CD4-positive, alpha-beta T cell treated with Interleukin-4 for 1 hour (primary cell): ENCODE results near the gene LRP11.
"Not testable (repeated sequence)": the region's sequence is repeated elsewhere in the genome, so short reads cannot be mapped to it uniquely, and the experiment has no call there.

Source experiments
- DNase-seq, 2 donors: peaks; one replicate each; pipeline ENCODE4 v3.0.0-alpha.2; 2020 to 2022

Gene LRP11

DNA sequence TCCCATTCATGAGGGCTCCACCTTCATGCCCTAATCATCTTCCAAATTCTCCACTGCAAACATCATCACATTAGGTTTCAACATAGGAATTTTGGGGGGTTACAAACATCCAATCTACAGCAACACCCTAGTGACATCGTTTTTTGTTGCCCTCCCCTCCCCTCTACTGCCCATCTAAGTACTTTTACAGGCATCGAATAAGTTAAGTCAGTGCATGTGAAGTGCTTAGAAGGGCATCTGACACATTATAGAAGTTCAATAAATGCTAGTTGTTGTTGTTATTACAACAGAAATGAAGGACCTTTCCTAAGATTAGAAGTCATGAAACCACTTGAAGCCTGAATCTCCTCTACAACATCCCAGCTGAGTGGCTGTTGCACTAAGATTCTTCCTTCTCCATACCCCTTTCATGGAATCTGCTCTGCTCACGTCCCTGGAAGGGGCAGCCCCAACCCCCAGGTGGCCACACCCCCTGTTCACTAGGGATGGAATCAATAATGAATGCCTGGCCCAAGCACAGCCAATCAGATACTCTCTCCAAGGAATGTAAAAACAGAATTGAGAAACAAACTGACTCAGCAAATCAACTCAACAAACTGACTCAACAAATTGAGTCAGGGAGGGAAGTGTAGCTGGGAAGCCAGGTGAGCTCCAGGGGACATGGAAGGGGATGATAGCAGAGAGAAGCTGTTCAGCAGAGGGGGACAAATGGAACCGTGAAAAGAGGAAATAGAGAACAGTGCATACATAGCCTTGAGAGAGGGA is 3.9 kb upstream of the LRP11 start:
- no peak for DNase-seq

DNA sequence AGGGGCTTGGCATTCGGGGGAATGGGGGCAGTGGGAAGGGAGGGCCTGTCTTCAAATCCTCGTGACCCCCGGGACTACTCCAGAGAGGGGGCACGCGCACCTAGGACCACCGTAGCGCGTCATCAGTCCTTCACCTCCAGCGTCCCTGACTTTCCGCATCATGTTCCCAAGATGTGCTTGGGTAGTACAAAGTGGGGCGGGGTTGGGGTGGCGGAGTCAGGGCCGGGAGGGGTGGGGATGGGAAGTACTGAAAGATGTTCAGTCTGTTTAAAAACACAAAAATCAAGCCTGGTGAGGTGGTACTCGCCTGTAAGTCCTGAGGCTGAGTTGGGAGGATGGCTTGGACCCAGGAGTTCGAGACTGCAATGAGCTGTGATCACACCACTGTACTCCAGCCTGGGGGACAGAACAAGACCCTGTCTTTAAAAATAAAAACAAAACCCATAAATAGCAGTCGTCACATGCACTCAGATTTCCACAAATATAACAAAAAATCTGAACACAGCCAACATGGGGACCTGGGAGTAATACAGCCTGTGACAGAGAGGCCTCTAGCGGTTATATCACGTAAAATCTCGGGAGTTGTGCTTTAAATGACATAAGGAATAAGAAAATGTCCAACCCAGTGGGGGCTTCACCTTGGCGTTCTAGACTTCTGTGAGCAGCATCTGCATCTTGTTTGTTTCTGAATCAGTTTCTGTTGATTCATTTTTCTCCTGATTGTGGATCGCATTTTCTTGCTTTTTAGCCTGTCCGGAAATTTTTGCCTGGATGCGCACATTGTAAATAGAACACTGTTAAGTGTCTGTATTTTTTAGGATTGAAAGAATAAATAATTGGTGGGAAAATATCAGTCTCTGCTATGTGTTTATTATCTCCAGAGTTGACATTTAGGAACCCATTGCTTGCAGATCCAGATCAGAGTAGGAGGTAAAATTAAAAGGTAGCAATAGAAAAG is 698 bp upstream of the LRP11 start:
- DNase-seq = peak; percentile 25 to 64

DNA sequence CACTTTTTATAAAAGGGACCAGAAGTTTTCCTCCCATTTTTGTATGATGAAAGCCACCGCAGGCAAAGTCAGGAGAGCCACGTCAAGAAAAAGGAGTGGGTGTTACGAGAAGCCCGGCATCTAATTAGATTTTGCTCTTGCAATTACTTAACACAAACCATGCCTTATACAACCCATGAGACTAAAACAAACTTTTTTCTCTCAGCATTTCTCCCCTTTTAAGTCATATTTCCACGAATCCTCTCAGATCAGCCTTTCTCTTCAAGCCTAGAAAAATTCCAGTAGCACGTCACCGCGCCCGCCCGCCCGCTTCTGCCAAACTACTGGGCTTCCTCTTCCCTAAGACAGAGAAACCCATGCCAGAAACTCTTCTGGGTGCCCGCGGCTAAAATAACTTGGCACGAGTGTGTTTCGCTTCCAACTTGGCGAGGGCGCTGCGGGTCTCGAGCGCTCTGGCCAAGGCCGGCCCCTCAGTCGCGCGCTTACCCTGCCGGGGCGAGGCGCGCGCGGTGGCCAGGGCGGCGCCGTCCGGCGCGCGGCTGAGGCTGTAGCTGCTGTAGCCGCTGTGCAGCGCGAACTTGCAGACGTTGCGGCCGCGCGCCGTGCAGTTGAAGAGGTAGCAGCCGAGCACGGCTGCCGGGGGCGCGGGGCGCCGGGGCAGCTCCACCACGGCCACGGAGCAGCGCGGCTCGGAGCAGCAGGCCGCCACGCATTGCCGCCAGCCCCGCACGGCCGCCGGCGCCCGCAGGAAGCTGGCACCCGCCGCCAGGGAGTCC is 1.0 kb downstream of the LRP11 start:
- peak; percentile 26 to 28 for DNase-seq

DNA sequence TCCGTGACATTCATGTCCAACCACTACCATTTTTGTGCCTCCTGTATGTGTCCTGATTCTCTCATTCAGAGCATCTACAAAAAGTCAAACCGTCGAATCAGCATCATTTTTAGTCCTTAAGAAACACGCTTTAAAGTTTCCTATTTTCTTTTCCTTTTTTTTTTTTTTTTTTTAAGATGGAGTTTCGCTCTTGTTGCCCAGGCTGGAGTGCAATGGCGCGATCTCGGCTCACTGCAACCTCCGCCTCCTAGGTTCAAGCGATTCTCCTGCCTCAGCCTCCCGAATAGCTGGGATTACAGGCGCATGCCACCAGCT is 1.8 kb downstream of the LRP11 start:
- DNase-seq = not testable (repeated sequence)

DNA sequence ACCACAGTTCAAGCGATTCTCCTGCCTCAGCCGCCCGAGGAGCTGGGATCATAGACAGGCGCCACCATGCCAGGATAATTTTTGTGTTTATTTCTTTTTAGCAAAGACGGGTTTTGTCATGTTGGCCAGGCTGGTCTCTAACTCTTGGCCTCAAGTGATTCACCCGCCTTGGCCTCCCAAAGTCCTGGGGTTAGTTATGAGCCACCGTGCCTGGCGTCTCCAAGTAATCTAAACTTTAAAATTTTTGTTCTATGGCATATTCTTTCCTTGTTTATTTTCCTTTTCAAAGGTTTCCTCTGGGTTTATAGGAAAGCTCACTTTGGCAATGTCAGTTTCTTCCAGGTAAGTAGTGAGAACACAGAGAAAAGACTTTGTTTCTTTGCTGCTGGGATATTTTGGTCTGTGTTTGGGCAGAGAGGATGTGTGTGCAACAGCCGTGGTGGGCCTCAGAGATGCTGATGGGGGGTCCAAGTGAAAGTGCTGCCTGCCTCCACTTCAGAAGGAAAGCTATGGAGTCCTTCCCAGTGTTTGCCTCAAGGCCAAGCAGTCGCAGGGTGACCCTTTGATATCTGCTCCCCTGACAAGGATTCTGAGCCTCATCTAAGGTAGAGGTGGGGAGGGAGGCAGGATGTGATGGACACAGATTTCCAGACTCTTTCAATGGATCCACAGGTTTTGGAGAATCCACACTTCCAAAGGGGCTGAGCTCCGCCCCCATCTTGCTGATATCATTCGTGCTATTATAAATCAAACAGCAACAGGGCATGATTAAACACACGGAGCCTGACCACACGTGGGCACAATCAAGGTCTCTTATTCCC is 2.3 kb downstream of the LRP11 start:
- no peak for DNase-seq

DNA sequence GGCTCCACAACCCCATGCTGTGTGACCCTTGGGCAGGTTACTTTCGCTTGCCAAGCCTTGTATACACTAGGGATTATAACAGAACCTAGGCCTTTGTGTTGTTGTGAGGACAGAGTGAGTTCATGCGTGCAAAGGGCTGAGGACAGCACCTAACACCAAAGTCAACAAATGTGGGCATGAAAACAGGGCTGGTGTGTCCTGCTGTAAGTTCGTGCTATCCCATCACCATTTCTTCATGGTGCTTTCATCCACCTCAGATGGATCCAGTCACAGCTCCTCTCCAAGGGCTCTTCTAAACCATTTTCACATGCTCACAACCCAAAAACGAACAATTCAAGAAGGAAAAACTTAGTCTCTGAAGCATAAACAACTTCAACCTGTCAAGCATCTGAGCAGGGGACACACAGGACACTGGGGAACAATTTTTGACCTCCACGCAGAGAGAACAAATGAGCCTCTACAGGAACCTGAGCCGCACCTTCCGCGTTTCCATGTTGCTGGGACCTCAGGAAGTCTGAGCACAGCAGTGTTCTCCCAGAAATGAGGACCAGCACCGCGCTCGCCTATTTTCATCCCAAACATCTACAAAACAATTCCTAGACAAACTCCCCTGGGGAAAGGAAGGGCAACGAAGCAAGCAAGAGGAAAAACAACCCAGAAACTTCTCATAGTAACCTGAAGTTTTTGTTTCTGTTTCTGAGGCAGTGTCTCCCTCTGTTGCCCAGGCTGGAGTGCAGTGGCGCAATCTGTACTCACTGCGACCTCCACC is 3.1 kb downstream of the LRP11 start:
- DNase-seq = no peak

DNA sequence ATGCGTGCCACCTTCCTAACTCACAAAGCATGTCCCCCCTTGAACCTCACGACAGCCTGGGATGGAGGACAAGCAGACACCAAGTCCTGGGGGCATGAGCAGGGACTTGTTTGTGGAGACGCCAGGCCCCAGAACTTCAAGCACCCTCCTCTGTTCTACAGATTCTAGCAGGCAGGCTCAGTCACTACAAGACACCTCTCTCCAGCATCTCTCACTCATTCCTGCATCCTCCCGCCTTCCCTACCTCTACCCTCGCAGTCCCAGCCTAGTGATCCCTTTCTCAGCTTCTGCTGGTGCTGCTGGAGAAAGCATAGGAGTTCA is 3.7 kb downstream of the LRP11 start:
- no peak for DNase-seq

DNA sequence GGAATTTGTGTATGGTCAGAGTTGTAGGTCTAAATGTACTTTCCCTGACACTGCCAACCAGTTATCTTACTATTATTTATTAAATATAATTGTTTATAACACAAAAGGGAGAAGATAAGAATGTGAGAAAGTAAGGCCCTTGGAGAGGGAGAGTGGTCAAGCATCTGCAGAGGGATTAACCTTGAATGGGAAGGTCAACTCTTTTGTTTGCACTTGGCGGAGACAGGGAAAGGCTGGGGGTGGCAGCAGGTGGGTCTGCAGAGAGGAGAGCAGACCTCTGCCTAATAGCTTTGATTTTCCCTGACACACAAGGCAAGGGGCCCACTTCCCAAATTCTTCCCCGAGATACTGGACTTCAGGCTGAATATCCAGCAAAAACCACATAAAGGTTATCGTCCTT is 4.2 kb downstream of the LRP11 start:
- DNase-seq = no peak

DNA sequence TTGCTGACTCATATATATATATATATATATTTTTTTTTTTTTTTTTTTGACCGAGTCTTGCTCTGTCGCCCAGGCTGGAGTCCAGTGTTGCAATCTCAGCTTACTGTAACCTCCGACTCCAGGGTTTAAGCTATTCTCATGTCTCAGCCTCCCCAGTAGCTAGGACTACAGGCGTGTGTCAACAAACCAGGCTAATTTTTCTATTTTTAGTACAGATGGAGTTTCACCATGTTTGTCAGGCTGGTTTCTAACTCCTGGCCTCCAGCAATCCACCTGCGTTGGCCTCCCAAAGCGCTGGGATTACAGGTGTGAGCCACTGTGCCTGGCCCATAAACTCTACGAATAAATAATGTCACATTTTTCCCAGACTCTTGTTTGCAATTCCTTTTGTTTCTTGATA is 4.8 kb downstream of the LRP11 start:
- DNase-seq = no peak

DNA sequence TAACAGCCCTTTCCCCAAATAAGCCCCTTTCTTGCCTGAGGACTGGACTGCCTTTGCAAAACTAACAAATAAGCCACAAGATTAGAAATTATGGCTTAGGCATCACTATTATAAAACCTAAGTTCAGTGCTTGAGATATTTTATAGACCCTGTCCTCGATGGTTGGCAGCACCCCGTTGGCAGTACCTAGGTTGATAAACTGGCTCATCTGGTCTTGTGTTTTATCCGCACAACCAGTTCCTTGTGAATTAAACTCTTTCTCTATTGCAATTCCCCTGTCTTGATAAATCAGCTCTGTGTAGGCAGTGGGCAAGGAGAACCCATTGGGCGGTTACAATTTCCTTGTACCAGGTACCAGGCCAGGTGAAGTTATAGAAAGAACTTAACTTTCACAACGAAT is 6.6 kb downstream of the LRP11 start:
- DNase-seq = no peak

DNA sequence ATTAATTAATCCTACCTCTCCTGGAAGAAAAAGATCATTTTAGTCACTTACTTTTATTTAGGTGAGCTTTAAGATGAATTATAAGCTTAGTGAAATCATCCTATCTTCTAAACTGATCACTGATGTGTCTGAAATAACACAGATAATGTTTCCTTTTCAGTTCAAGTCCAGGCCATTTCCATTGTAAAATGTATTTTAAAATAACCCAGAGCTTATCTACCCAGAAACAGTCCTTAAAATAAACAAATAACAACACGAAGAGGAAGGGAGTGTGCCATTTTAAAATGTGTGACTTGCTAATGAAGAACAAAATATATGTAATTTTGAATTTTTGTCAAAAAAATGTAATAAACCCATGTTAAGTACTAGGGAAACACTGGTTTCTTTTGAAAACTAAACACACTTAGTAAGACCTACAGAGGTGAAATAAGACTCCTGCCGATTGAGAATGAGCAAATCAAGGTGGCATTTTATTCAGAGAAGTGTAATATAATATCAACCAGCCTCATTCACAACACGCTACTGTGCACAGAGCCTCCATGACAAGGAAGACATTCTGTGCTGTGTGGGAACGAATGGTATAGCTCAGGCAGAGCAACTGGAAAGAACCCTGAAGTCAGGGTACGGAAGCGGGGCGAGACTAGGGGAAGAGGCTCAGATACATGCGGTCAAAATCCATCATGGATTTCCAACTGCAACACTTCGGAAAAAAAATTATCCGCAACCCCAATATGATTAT is 7.7 kb downstream of the LRP11 start:
- no peak for DNase-seq

DNA sequence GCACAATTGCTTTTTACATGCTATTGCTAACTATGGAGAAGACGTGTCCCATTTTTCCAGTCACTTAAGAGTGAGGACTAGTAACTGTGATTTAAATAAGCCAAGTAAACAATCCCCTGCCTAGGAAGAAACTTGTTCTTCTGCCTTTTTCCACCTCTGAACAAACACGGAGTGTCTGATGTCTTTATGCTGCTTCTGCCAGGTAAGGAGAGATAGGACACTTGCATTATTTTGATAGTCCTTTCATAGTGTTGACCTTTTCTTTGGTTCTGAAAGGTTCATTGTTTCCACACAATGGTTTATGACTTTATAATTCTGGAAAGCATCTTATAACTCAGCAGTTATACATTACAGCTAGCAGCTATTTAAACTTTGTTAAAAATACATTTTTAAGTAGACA is 8.4 kb downstream of the LRP11 start:
- no peak for DNase-seq

DNA sequence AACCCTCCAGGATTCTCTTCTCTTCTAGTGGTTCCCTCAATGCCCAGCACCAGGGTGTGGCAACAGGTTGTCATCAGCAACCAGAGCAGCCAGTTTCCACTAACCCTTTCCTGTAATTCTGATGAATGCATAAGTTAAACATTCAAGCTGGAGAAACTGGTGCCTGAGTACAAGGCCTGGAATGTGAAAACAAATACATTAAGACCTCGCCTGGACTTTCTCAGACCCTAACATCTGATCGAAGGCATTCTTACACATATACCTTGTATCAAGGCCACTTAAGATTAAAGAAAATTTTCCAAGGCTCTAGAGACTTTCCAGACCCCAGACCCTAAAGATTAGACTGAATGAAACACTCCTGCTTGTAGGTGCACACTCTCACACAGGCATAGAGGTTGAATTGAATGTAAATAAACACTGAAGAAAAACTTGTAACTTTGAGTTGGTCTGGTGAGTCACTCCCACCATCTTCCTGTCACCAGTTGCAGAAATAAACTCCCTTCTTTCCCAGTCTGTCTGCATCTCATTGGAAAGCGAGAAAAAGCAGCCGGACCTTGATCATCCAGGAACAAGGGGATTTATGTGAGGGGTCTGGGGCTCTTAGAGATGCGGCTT is 9.0 kb downstream of the LRP11 start:
- no peak for DNase-seq

DNA sequence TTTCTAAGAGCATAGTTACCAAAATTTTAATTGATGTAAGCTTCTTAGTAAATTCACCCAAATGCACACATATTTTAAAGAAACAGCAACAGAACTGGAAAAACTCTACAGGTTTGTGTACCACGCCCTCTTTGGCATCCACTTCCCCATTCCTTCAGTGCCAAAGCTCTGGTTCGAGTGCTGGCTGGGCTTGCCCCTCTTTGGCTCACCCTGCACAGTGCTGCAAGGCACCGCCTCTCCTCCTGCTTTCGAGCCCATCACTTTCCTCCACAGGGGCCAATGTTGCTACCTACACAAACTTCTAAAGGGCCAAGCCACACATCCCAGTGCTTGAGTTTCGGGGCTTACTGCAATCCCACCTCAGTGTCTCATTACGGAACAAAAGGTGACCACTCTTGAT is 9.6 kb downstream of the LRP11 start:
- DNase-seq = no peak

DNA sequence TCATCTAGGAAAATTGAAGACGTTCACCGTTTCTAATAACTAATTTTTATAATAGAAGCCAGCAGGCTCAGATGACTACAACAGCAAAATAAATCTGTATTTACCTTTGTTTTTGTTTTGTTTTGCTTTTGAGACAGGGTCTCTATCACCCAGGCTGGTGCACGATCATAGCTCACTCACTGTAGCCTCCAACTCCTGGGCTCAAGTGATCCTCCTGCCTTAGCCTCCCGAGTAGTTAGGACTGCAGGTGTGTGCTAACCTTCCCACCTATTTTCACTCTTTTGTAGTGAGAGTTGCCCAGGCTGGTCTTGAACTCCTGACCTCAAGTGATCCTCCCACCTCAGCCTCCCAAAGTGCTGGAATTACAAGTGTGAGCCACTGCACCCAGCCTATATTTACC is 10.1 kb downstream of the LRP11 start:
- DNase-seq = not testable (repeated sequence)

DNA sequence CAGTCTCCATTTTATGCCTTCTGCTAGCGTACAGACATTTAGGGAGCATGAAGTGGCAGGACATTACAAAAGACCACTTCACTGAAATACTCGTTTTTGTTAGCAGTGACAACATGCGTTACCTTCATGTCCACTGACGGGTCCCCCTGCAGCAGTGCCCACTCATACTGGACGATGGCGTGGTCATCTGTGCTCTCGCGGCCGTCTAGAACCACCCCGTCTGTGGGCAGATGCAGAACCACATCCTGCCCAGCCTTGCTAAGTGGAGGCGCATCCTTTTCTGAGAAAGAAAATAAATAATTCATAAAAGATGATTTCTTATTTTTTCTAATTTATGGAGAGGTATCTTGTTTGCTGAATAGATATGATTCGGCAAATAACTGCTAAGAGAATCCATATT is 11.3 kb downstream of the LRP11 start:
- no peak for DNase-seq

DNA sequence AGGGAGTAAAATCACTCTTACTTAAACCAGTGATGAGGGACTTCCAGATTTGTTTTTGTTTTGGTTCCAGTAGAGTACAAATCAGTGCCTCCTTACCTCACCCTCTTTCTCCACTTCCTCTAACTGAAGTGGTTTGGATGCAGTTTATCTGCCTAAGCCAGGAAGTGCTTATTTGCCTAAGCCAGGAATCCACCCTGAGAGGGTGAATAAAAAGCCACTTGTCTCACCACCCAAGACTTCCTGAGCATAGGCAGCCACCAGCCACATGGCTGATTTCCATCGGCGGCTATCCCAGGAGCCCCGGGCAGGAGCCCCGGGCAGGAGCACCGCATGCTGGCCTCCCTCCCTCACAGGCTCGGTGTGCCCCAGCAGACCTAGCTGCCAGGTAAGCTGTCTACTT is 12.0 kb downstream of the LRP11 start:
- DNase-seq = no peak

DNA sequence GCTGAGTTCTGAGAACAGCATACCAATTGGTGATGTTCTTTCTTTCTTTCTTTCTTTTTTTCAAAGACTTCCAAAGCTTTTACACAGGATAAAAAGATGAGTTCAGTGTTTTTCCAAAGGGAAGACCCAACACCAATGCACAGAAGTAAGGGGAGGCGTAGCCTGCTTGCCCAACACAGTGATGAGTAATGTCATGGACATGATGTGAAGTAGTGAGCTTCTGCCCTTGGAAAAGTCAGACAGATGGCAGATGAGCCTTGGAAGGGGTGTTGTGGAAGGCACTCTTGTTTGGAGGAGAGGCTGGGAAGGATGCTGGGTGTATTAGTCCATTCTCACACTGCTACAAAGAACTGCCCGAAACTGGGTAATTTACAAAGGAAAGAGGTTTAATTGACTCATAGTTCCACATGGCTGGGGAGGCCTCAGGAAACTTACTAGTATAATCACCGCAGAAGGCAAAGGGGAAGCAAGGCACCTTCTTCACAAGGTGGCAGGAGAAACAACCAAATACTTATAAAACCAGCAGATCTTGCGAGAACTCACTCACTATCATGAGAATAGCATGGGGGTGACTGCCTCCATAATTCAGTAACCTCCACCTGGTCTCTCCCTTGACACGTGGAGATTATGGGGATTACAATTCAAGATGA is 12.6 kb downstream of the LRP11 start:
- no peak for DNase-seq

DNA sequence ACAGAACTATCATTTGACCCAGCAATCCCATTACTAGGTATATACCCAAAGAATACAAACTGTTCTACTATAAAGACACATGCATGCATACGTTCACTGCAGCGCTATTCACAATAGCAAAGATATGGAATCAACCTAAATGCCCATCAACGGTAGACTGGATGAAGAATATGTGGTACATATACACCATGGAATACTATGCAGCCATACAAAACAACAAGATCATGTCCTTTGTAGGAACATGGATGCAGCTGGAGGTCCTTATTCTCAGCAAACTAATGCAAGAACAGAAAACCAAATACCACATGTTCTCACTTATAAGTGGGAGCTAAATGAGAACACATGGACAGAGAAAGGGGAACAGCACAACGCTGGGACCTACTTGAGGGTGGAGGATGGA is 15.8 kb downstream of the LRP11 start:
- not testable (repeated sequence) for DNase-seq

DNA sequence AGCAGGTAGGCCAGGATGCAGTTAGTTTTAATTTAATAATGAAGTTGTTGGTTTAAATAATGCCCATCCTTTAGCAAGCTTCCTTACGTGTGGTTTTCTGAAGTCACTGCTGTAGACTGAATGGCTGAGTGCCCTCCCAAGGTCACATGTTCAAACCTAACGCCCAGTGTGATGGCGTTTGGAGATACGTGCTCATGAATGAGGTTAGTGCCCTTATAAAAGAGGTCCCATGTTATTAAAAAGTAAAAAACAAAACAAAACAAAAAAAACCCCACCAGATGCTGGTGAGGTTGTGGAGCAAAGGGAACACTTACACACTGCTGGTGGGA is 16.3 kb downstream of the LRP11 start:
- no peak for DNase-seq
